ENCODE results near the gene TOMM5. TPM values are rescaled to one million over a fixed set of nuclear protein-coding genes. Genes with fewer than 3 reads are reported as not detected.

Gene TOMM5
- total RNA-seq, 1 donor from 2014 or later: 59.4 TPM

- ATAC-seq (ENCODE audit: poor library complexity) (no peak), DNase-seq (no peak)
- intact Hi-C loops (cut with DNase I): no loop called here
Measured at GRCh38 chr9:37571282-37571681, 21.1 kb downstream of the TOMM5 start.

GRCh38 chr9:37566716-37567115 is 25.7 kb downstream of the TOMM5 start:
- DNase-seq (no peak), ATAC-seq (ENCODE audit: poor library complexity) (no peak)
- intact Hi-C loops (cut with DNase I): no loop called here

GRCh38 chr9:37565661-37566618 is 26.5 kb downstream of the TOMM5 start:
- intact Hi-C loops (cut with DNase I): no loop called here
- no peak for ATAC-seq (ENCODE audit: poor library complexity)
- DNase-seq: no peak

GRCh38 chr9:37564916-37565315 is 27.5 kb downstream of the TOMM5 start:
- ATAC-seq (ENCODE audit: poor library complexity): no peak
- intact Hi-C loops (cut with DNase I): no loop called here
- DNase-seq: no peak

DNA sequence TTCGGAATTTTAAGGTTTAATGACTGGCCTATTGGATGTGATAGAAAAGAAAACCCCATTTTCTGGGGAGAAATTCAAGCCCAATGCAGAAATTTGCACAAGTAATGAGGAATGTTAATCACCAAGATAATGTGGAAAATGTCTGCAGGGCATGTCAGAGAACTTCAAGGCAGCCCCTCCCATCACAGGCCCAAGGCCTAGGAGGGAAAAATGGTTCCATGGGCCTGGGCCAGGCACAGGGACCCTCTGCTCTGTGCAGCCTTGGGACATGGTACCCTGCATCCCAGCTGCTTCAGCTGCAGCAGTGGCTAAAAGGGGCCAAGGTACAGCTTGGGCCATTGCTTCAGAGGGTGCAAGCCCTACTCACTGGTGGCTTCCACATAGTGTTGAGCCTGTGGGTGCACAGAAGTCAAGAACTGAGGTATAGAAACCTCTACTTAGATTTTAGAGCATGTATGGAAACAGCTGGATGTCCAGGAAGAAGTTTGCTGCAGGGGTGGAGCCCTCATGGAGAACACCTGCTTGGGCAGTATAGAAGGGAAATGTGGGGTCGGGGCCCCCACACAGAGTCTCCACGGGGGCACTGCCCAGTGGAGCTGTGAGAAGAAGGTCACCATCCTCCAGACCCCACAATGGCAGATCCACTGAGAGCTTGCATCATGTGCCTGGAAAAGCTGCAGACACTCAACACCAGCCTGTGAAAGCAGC is 28.4 kb downstream of the TOMM5 start:
- ATAC-seq (ENCODE audit: poor library complexity) (no peak), DNase-seq (no peak)
- intact Hi-C loops (cut with DNase I): no loop called here

DNA sequence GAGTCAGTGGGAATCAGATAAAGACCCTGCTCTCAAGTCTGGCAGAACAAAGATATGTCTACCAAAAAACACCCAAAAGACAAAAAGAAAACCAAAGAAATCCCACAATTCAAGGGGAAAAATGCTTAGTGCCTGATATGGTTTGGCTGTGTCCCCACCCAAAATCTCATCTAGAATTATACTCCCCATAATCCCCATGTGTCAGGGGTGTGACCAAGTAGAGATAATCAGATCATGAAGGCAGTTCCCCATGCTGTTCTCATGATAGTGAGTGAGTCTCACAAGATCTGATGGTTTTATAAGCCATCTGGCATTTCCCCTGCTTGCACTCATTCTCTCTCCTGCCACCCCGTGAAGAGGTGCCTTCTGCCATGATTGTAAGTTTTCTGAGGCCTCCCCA is 29.6 kb downstream of the TOMM5 start:
- DNase-seq (no peak), ATAC-seq (ENCODE audit: poor library complexity) (no peak)
- intact Hi-C loops (cut with DNase I): no loop called here

- DNase-seq: no peak
- ATAC-seq (ENCODE audit: poor library complexity): no peak
- intact Hi-C loops (cut with DNase I): no loop called here
Measured at GRCh38 chr9:37561682-37562081, 30.7 kb downstream of the TOMM5 start.

DNA sequence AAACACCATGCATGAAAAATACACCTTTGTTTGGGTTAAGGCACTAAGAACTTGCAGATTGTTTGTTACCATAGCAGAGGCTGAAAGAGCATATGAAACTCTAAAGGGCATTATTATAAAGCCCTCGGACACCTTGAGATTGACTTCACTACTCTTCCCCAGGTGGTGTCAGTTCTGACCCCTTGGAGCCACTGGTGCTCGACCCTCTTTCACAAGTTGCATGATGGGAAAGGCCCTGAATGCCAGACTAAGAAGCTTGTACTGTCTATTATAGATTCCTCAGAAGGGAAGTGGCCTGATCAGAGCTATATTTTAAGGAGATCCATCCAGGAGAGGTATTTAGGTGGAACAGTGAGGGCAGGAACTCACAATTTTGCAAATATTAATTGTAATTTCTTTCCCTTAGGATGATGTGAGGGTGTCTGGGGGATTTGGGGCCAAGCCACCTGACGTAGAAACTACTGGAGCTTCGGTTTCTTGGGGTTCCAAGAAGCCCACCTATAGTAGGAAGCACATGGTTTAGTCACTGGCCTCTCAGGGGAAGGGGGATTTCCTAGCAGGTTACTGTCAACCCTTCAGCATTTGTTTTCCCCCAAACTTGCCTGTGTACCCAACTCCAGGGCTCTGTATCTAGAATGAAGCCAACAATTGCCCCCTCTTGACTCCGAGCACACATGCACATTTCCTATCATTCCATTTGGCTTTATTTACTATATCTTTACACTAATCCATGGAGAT is 32.4 kb downstream of the TOMM5 start:
- no peak for DNase-seq
- intact Hi-C loops (cut with DNase I): no loop called here
- ATAC-seq (ENCODE audit: poor library complexity): no peak

GRCh38 chr9:37559125-37559524 is 33.3 kb downstream of the TOMM5 start:
- intact Hi-C loops (cut with DNase I): no loop called here
- ATAC-seq (ENCODE audit: poor library complexity) (no peak), DNase-seq (no peak)

- DNase-seq (no peak), ATAC-seq (ENCODE audit: poor library complexity) (no peak)
- intact Hi-C loops (cut with DNase I): no loop called here
Measured at GRCh38 chr9:37555786-37556185, 36.6 kb downstream of the TOMM5 start.

GRCh38 chr9:37554318-37554717 is 38.1 kb downstream of the TOMM5 start:
- intact Hi-C loops (cut with DNase I): no loop called here
- no peak for DNase-seq
- ATAC-seq (ENCODE audit: poor library complexity): no peak

DNA sequence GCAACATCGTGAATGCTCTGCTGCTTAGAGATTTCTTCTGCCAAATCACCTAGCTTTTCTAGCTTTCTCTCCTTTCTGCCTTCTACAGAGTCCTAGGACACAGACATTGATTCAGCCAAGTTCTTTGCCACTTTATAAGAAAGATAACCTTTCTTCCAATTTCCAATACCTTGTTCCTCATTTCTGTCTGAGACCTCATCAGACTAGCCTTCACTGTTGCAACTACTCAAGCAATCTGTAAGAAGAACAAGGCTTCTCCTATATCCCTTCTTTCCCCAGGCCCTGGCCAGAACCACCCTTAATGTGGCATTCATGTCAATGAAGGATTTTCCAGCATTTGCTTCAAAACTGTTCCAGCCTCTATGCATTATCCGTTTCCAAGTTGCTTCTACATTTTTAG is 40.5 kb downstream of the TOMM5 start:
- ATAC-seq (ENCODE audit: poor library complexity) (no peak), DNase-seq (no peak)
- intact Hi-C loops (cut with DNase I): no loop called here

DNA sequence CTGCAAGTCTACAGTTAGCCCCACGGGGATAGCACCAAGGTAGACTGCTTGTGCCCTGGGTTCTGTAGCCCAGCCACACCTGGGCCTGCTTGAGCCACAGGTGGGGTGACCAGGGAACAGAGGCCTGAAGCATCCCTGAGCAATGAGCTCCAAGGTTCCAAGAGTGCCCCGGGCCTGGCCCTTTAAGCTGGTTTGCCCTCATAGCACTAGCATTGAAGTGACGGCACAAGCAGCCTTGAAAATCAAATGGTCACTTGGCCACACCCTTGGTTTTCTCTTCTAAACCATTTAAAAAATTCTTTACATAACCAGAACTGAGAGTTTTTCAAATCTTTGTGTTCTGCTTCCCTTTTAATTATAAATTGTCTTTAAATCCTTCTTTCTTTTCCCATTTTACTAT is 40.9 kb downstream of the TOMM5 start:
- ATAC-seq (ENCODE audit: poor library complexity) (no peak), DNase-seq (no peak)
- intact Hi-C loops (cut with DNase I): no loop called here

DNA sequence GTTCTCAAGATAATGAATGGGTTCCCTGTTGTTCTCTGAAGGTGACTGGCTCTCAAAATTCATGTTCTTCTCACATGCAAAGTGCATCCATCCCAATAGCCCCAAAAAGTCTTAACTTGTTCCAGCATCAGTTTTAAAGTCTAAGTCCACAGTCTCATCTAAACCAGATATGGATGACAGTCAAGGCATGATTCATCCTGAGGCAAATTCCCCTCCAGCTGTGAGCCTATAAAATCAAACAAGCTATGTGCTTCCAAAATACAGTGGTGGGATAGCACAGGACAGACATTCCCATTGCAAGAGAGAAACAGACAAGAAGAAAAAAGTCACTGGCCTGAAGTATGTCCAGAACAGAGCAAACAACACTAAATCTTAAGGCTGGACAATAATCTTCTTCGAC is 41.6 kb downstream of the TOMM5 start:
- intact Hi-C loops (cut with DNase I): no loop called here
- no peak for DNase-seq
- no peak for ATAC-seq (ENCODE audit: poor library complexity)

DNA sequence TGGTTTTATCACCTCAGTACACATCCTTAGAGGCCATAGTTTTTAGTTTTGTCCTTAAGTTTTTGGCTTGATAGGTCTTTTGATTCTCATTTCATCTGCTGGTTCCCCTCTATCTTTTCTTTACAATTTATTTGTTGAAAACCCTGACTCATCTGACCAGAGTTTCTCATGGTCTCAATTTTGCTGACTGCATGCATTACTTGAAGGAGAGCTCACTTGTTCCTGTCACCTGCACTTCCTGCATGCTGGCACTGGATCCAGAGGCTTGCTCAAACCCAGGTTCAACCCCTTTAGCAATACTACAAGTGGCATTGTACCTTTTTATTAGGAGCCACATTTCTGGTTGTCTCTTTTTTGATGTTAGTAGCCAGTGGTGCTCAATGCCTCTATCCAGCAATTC is 42.9 kb downstream of the TOMM5 start:
- intact Hi-C loops (cut with DNase I): no loop called here
- no peak for DNase-seq
- no peak for ATAC-seq (ENCODE audit: poor library complexity)

GRCh38 chr9:37547328-37547878 is 45.0 kb downstream of the TOMM5 start:
- ATAC-seq (ENCODE audit: poor library complexity): no peak
- DNase-seq: no peak
- intact Hi-C loops (cut with DNase I): no loop called here

DNA sequence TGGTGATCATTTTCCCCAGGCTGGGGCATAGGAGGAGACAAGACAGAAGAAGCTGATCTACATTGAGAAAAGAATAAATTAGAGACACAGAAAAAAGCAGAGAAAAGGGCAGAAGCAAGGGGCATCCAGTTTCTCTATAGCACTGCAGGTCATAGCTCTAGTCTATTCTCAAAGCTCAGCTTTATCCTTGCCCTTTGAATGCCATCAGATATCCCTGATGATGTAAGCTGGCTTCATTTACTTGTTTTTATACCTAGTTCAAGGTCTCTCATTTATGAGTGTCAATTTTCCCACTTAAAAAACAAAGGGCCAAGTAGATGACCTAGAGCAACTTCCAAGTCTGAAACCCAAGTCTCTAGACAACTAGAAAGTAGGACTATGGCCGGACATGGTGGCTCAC is 48.9 kb downstream of the TOMM5 start:
- intact Hi-C loops (cut with DNase I): no loop called here
- no peak for DNase-seq
- no peak for ATAC-seq (ENCODE audit: poor library complexity)

DNA sequence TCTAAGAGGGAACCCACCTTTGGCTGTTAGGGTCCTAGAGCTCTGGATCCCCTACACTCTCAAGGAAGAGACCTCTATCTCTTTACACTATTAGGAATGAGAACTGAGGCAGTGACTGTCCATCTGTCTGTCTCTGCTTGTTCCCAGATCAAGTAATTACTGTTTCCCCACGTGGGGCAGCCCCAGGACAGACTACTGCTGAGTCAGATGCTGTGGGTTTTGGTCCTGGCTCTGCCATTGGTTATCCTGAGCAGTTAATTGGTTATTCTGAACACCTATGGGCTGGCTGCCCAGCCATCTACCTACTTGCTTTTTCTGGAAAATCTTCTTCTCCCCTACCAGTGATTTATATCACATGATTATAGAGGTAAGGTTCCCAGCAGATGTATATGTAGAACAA is 49.5 kb downstream of the TOMM5 start:
- ATAC-seq (ENCODE audit: poor library complexity): no peak
- intact Hi-C loops (cut with DNase I): no loop called here
- no peak for DNase-seq

- DNase-seq: no peak
- intact Hi-C loops (cut with DNase I): no loop called here
- ATAC-seq (ENCODE audit: poor library complexity): no peak
Measured at GRCh38 chr9:37542488-37542887, 49.9 kb downstream of the TOMM5 start.

Data from Right ventricle myocardium superior (tissue), 1 donor.